Ectodermal cell (in vitro differentiated cells): ENCODE data around the gene IFITM5.
"Not testable (repeated sequence)": the region's sequence is repeated elsewhere in the genome, so short reads cannot be mapped to it uniquely, and the experiment has no call there.

Experiments
- H3K27ac ChIP-seq: 2 replicates; pipeline ENCODE4 v1.7.0; 2013; ENCODE audit warnings: mild to moderate bottlenecking, low read depth, low read length; ENCODE audit not compliant: insufficient read depth, poor library complexity, severe bottlenecking
- H3K27me3 ChIP-seq: 2 replicates; pipeline ENCODE4 v1.7.0; 2013; ENCODE audit warnings: mild to moderate bottlenecking, low read length; ENCODE audit not compliant: insufficient read depth, control insufficient read depth, poor library complexity, severe bottlenecking
- H3K36me3 ChIP-seq: one replicate; pipeline ENCODE4 v1.7.0; 2013; ENCODE audit warnings: low read length; ENCODE audit not compliant: control insufficient read depth, insufficient read depth
- H3K4me1 ChIP-seq: one replicate; pipeline ENCODE4 v1.7.0; 2013; ENCODE audit warnings: low read length; ENCODE audit not compliant: control insufficient read depth, insufficient read depth
- H3K4me3 ChIP-seq: 2 replicates; pipeline ENCODE4 v1.7.0; 2013; ENCODE audit warnings: low read depth, low read length, control low read depth; ENCODE audit not compliant: insufficient read depth
- H3K9me3 ChIP-seq: 2 replicates; pipeline ENCODE4 v1.7.0; 2013; ENCODE audit warnings: mild to moderate bottlenecking, low read length, moderate library complexity; ENCODE audit not compliant: control insufficient read depth
- WGBS, 2 experiments: methylation state at CpG; one replicate each; pipeline ENCODE4 v1.1.7; 2013; ENCODE audit warnings: missing lambda C conversion rate in 2 of 2; 5-methylcytosine and 5-hydroxymethylcytosine counted together

IFITM5 gene

GRCh38 chr11:334264-334994 is 35.1 kb upstream of the IFITM5 start:
- Histone ChIP-seq H3K4me1 (peaks cover 13% of the 10 kb centered on the region), H3K9me3 (no peaks in the 10 kb centered on the region), H3K4me3 (no peak overlapping the region), H3K36me3 (no peaks in the 10 kb centered on the region), H3K27me3 (no peaks in the 10 kb centered on the region), H3K27ac (peak overlapping the region; percentile 64)
- 12 to 13% methylated on average over 25 of the region's 25 CpGs for WGBS, 2 experiments

- H3K9me3 ChIP-seq, H3K4me3 ChIP-seq, H3K36me3 ChIP-seq, H3K27me3 ChIP-seq: not testable (repeated sequence)
- 55 to 60% methylated on average over 16 to 17 of the region's 17 CpGs for WGBS, 2 experiments
- peak overlapping the region; percentile 64 for H3K27ac ChIP-seq
- peaks cover 13% of the 10 kb centered on the region for H3K4me1 ChIP-seq
Measured at GRCh38 chr11:333616-334263, 34.4 kb upstream of the IFITM5 start.

GRCh38 chr11:332651-333480 is 33.5 kb upstream of the IFITM5 start:
- no peaks in the 10 kb centered on the region for H3K9me3 ChIP-seq
- no peak overlapping the region for H3K4me3 ChIP-seq
- no peaks in the 10 kb centered on the region for H3K27me3 ChIP-seq
- WGBS, 2 experiments = 96 to 97% methylated on average over 23 of the region's 23 CpGs
- H3K36me3 ChIP-seq = no peaks in the 10 kb centered on the region
- H3K27ac ChIP-seq = no peak overlapping the region
- peaks cover 13% of the 10 kb centered on the region for H3K4me1 ChIP-seq

GRCh38 chr11:331358-332060 is 32.2 kb upstream of the IFITM5 start:
- Histone ChIP-seq H3K36me3 (no peaks in the 10 kb centered on the region), H3K4me1 (peaks cover 16% of the 10 kb centered on the region), H3K27ac (no peak overlapping the region), H3K9me3 (no peaks in the 10 kb centered on the region), H3K4me3 (no peak overlapping the region), H3K27me3 (no peaks in the 10 kb centered on the region)
- WGBS, 2 experiments = 93 to 95% methylated on average over 19 of the region's 19 CpGs

- Histone ChIP-seq H3K9me3 (no peaks in the 10 kb centered on the region), H3K27ac (no peak overlapping the region), H3K36me3 (no peaks in the 10 kb centered on the region), H3K4me3 (no peak overlapping the region), H3K27me3 (no peaks in the 10 kb centered on the region), H3K4me1 (peaks cover 21% of the 10 kb centered on the region)
- WGBS, 2 experiments = 87% methylated on average over 34 of the region's 34 CpGs
Measured at GRCh38 chr11:330694-331357, 31.5 kb upstream of the IFITM5 start.

DNA sequence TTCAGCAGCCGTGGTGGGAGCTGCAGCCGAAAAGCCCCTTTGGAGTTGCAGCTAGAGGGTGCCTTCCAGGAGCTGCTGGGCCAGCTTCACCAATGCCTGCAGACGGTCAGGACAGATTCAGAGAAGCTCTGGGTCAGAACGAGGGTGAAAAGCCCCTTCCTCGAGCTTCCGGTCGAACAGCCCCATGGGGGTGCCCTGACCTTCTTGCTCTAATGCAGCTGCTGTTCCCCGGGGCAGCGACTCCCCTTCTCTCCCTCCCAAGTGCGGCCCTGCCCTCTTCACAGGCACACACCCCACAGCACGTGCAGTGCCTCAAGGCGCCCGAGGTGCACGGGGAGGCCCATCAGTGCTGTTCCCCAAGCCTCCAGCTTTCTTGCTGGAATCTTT is 31.0 kb upstream of the IFITM5 start:
- Histone ChIP-seq H3K4me1 (peaks cover 19% of the 10 kb centered on the region), H3K36me3 (no peaks in the 10 kb centered on the region), H3K4me3 (no peak overlapping the region), H3K9me3 (no peaks in the 10 kb centered on the region), H3K27me3 (no peaks in the 10 kb centered on the region), H3K27ac (no peak overlapping the region)
- WGBS, 2 experiments = 84 to 85% methylated on average over 14 of the region's 14 CpGs

DNA sequence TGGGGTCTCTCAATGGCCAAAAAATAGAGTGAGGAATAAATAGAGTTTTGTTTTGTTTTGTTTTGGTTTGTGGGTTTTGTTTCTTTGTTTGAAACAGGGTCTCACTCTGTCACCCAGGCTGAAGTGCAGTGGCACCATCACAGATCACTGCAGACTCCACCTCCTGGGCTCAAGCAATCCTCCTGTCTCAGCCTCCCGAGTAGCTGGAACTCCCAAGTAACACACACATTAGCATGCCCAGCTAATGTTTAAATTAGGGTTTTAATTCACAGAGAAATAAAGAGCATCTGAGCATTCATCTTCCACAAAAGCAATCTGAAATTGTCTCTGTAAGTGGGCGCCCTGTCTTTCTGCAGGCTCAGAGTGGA is 30.5 kb upstream of the IFITM5 start:
- 89 to 94% methylated on average over 2 of the region's 2 CpGs for WGBS, 2 experiments
- Histone ChIP-seq H3K9me3 (no peaks in the 10 kb centered on the region), H3K36me3 (no peaks in the 10 kb centered on the region), H3K27me3 (no peaks in the 10 kb centered on the region), H3K27ac (no peak overlapping the region), H3K4me1 (peaks cover 19% of the 10 kb centered on the region), H3K4me3 (no peak overlapping the region)

DNA sequence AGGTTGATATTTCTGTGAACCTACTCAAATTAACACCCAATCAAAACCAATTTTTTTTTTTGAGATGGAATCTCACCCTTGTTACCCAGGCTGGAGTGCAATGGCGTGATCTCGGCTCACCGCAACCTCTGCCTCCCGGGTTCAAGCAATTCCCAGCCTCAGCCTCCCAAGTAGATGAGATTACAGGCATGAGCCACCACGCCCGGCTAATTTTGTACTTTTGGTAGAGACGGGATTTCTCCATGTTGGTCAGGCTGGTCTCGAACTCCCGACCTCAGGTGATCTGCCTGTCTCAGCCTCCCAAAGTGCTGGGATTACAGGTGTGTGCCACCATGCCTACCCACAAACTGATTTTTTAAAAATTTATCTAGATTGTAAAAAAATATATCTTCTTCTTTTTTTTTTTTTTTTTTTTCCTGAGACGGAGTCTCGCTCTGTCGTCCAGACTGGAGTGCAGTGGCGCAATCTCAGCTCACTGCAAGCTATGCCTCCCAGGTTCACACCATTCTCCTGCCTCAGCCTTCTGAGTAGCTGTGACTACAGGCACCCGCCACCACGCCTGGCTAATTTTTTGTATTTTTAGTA is 29.3 kb upstream of the IFITM5 start:
- 87 to 89% methylated on average over 15 of the region's 15 CpGs for WGBS, 2 experiments
- H3K4me1 ChIP-seq = peaks cover 16% of the 10 kb centered on the region
- H3K4me3 ChIP-seq, H3K27ac ChIP-seq, H3K9me3 ChIP-seq, H3K36me3 ChIP-seq, H3K27me3 ChIP-seq: not testable (repeated sequence)

DNA sequence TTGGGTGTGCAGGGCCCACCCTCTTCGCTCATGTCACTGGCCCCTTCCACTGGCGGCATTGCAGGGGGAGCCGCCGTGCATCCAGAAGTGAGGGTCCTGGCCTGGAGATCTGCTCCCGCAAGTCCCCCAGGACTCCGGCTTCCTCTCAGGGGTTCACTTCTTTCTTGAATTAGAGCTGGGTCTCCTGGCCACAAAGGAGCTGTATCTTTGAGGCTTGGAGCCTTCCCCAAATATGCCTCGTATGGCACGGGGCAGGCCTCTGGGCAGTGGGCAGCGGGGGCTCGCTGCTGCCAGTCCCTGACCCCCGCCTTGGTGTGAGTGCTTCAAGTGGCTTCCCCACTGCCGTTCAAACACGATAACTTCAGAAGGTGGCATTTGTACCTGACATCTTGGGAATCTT is 28.7 kb upstream of the IFITM5 start:
- Histone ChIP-seq H3K9me3 (no peaks in the 10 kb centered on the region), H3K27me3 (no peaks in the 10 kb centered on the region), H3K4me3 (no peak overlapping the region), H3K4me1 (peaks cover 16% of the 10 kb centered on the region), H3K27ac (no peak overlapping the region), H3K36me3 (no peaks in the 10 kb centered on the region)
- WGBS, 2 experiments = 94 to 95% methylated on average over 13 of the region's 13 CpGs
